SH-SY5Y (cell line): Measurements from ENCODE around the gene ACHE.

Experiments
- GATA2 ChIP-seq: IDR thresholded peaks from 2 replicates; pipeline ENCODE4 v1.6.1; 2011; ENCODE audit warnings: mild to moderate bottlenecking, low read depth, low read length
- GATA3 ChIP-seq: IDR thresholded peaks from 2 replicates; pipeline ENCODE4 v1.6.1; 2011; ENCODE audit warnings: low read depth, mild to moderate bottlenecking, low read length, moderate library complexity

- TF ChIP-seq GATA2 (no peak), GATA3 (no peak)
Measured at GRCh38 chr7:100929808-100930174, 34.1 kb upstream of the ACHE start.
